Measurements from ENCODE around the gene PRUNE2. TPM values are rescaled to one million over a fixed set of nuclear protein-coding genes. Genes with fewer than 3 reads are reported as not detected.
"Not testable (repeated sequence)": the region's sequence is repeated elsewhere in the genome, so short reads cannot be mapped to it uniquely, and the experiment has no call there.

Gene PRUNE2, protein sequence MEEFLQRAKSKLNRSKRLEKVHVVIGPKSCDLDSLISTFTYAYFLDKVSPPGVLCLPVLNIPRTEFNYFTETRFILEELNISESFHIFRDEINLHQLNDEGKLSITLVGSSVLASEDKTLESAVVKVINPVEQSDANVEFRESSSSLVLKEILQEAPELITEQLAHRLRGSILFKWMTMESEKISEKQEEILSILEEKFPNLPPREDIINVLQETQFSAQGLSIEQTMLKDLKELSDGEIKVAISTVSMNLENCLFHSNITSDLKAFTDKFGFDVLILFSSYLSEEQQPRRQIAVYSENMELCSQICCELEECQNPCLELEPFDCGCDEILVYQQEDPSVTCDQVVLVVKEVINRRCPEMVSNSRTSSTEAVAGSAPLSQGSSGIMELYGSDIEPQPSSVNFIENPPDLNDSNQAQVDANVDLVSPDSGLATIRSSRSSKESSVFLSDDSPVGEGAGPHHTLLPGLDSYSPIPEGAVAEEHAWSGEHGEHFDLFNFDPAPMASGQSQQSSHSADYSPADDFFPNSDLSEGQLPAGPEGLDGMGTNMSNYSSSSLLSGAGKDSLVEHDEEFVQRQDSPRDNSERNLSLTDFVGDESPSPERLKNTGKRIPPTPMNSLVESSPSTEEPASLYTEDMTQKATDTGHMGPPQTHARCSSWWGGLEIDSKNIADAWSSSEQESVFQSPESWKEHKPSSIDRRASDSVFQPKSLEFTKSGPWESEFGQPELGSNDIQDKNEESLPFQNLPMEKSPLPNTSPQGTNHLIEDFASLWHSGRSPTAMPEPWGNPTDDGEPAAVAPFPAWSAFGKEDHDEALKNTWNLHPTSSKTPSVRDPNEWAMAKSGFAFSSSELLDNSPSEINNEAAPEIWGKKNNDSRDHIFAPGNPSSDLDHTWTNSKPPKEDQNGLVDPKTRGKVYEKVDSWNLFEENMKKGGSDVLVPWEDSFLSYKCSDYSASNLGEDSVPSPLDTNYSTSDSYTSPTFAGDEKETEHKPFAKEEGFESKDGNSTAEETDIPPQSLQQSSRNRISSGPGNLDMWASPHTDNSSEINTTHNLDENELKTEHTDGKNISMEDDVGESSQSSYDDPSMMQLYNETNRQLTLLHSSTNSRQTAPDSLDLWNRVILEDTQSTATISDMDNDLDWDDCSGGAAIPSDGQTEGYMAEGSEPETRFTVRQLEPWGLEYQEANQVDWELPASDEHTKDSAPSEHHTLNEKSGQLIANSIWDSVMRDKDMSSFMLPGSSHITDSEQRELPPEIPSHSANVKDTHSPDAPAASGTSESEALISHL (N-terminal part only)
- polyA plus RNA-seq (2013, experiment 1 of 2): 8.7 TPM
- 7.0 TPM for polyA plus RNA-seq (2013, experiment 2 of 2)

DNA sequence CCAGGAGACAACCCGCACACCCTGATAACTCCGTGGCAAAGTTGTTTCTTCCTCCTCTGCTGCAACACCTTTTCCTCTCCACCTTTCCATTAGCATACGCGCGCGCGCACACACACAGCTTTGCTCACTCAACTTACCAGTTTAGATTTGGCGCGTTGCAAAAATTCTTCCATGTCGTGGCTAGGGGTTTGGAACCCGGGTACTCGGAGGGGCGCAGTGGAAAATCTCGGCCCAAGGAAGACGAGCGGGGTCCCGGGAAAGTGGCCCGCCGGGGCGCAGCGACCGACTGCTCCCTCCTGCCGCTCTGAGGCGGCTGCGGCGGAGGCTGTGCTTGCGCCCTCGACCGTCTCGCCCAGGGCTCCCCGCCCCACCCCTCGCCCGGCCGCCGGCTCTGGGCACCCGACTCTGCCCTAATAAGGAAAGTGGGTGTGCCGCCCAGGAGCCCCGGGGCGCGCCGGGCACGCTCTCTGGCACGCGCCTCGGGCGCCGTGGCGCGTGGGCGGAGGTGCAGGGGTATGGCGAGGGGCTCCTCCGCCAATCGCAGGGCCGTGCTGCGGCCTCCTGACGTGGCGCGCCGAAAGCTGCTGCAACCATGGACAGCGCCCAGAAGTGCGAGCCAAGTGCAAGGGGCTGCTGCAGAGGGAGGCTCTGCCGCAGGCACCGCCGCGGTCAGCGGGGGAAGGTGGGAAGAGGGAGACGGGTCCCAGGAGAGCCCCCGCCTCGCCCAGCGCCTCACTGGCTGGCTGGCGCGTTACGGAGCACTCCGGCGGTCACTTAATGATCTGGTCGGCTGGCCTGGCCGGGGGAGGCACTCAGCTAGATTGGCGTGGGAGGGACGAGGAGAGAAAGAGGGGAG lies at the start of gene PRUNE2:
TSS of gene PRUNE2 (minus strand) at position 324 of the 856 bp plus-strand sequence. CDS start at position 173, 151 bp downstream.
- Histone ChIP-seq H3K27me3 (ENCODE audit: insufficient read depth, low read length) (peaks cover 55% of the 10 kb centered on the region), H3K27ac (ENCODE audit: low read depth, low read length) (peak within 1 kb of the TSS; percentile 45; the same call in 1 of the 2 replicates), H3K4me3 (ENCODE audit: low read length) (peak within 1 kb of the TSS; percentile 70), H3K36me3 (ENCODE audit: insufficient read depth, low read length) (no peaks in the 10 kb centered on the region), H3K9ac (ENCODE audit: low read depth, low read length) (peak within 1 kb of the TSS; percentile 63), H3K9me3 (ENCODE audit: insufficient read depth, low read depth, low read length) (no peaks in the 10 kb centered on the region), H3K4me1 (ENCODE audit: insufficient read depth, low read length) (peaks cover 7% of the 10 kb centered on the region; the same call in 1 of the 2 replicates)
- under 1% methylated on average over 79 of the region's 79 CpGs for WGBS

DNA sequence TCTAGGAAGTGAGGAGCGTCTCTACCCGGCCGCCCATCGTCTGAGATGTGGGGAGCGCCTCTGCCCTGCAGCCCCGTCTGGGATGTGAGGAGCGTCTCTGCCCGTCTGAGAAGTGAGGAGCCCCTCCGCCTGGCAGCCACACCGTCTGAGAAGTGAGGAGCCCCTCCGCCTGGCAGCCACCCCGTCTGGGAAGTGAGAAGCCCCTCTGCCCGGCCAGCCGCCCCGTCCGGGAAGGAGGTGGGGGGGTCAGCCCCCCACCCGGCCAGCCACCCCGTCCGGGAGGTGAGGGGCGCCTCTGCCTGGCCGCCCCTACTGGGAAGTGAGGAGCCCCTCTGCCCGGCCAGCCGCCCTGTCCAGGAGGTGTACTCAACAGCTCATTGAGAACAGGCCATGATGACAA lies 49.5 kb upstream of the PRUNE2 start:
- WGBS: 96% methylated on average over 23 of the region's 23 CpGs
- H3K4me3 ChIP-seq (ENCODE audit: low read length); H3K9me3 ChIP-seq (ENCODE audit: insufficient read depth, low read depth, low read length); H3K27ac ChIP-seq (ENCODE audit: low read depth, low read length); H3K9ac ChIP-seq (ENCODE audit: low read depth, low read length); H3K4me1 ChIP-seq (ENCODE audit: insufficient read depth, low read length); H3K36me3 ChIP-seq (ENCODE audit: insufficient read depth, low read length); H3K27me3 ChIP-seq (ENCODE audit: insufficient read depth, low read length): not testable (repeated sequence)

DNA sequence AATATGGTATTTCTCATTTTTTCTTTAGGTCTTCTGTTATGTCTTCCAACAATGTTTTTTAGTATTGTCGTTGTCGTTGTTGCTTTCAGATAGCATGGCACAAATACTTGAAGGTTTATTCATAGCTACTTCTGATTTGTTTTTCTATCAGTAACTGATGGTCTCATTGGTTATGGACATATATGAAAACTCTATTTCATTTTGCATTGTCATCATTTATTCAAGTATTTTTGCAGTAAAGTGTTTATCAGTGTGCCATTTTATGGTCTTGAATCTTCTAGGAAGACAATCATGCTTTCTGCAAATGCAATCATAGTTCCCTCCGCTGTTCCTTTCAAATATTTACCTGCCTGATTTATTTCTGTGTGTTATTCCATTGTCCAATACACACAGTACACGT lies 44.0 kb upstream of the PRUNE2 start:
- WGBS: 94% methylated on average over 4 of the region's 4 CpGs
- Histone ChIP-seq H3K9ac (ENCODE audit: low read depth, low read length) (no peak overlapping the region), H3K27ac (ENCODE audit: low read depth, low read length) (no peak overlapping the region), H3K36me3 (ENCODE audit: insufficient read depth, low read length) (no peaks in the 10 kb centered on the region), H3K4me1 (ENCODE audit: insufficient read depth, low read length) (no peaks in the 10 kb centered on the region), H3K9me3 (ENCODE audit: insufficient read depth, low read depth, low read length) (peaks cover 3% of the 10 kb centered on the region), H3K4me3 (ENCODE audit: low read length) (no peak overlapping the region), H3K27me3 (ENCODE audit: insufficient read depth, low read length) (no peaks in the 10 kb centered on the region)

DNA sequence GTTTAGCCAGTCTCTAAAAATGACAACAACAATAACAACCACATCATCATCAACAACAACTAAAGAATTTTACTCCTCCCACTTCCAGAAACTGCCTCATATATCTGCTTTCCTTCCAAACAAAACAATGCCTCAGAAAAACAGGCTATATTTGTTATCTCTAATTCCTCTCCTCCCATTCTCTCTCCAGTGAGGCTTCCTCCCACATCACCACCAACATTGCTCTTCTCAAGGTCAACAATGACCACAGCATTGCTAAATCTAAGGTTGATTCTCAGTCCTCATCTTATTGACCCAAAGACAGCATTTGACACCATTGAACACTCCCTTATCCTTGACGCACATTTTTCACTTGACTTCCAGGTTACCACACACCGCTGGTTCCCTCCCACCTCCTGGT lies 38.1 kb upstream of the PRUNE2 start:
- H3K27ac ChIP-seq (ENCODE audit: low read depth, low read length): no peak overlapping the region
- no peaks in the 10 kb centered on the region for H3K27me3 ChIP-seq (ENCODE audit: insufficient read depth, low read length)
- 95% methylated on average over 2 of the region's 2 CpGs for WGBS
- no peak overlapping the region for H3K9ac ChIP-seq (ENCODE audit: low read depth, low read length)
- H3K9me3 ChIP-seq (ENCODE audit: insufficient read depth, low read depth, low read length): no peaks in the 10 kb centered on the region
- H3K36me3 ChIP-seq (ENCODE audit: insufficient read depth, low read length): no peaks in the 10 kb centered on the region
- no peaks in the 10 kb centered on the region for H3K4me1 ChIP-seq (ENCODE audit: insufficient read depth, low read length)
- H3K4me3 ChIP-seq (ENCODE audit: low read length): no peak overlapping the region

DNA sequence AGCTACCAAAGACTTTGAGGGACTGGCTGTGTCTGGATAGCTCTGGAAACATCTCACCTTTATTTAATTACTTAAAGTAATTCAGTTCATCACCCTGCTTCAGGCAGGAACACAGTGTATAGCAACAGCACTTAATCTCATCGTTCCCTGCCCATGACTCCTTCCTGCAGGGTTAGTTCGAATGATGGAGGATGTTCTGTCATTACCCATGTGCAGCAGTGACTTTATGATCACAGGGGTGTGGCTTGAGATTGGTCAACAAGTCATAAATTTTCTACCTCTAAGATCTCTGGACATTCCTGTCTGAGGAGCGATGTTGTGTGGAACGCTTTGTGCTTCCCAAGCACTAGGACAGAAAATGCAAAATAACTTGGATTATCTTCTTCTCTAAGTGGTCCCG lies 37.1 kb upstream of the PRUNE2 start:
- H3K9ac ChIP-seq (ENCODE audit: low read depth, low read length): no peak overlapping the region
- WGBS: 93% methylated on average over 5 of the region's 5 CpGs
- H3K36me3 ChIP-seq (ENCODE audit: insufficient read depth, low read length): no peaks in the 10 kb centered on the region

DNA sequence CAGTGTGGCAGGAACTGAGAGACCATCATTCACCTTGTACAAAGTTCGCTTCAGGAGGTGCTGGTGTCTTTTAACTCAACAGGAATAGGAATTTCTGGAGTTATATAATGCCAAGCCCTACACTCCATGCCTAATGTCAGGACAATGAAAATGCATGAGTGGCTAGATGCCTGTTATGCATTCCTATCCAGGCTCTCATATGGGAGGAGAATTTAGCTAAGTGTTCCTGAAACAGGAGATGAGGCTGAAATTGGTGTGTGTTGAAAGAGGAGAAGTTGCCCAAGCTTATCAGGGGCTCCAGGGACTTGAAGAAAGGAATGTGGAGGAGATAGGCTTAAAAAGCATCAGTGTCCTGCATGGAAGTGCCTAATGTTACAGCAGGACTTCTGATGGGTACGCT lies 26.8 kb upstream of the PRUNE2 start:
- Histone ChIP-seq H3K27ac (ENCODE audit: low read depth, low read length) (no peak overlapping the region), H3K9ac (ENCODE audit: low read depth, low read length) (no peak overlapping the region), H3K27me3 (ENCODE audit: insufficient read depth, low read length) (no peaks in the 10 kb centered on the region), H3K4me1 (ENCODE audit: insufficient read depth, low read length) (no peaks in the 10 kb centered on the region), H3K9me3 (ENCODE audit: insufficient read depth, low read depth, low read length) (no peaks in the 10 kb centered on the region), H3K4me3 (ENCODE audit: low read length) (no peak overlapping the region), H3K36me3 (ENCODE audit: insufficient read depth, low read length) (no peaks in the 10 kb centered on the region)
- 94% methylated on average over 2 of the region's 2 CpGs for WGBS

More for the DNA sequence above, 37.1 kb upstream of the PRUNE2 start:
- Histone ChIP-seq H3K4me1 (ENCODE audit: insufficient read depth, low read length) (no peaks in the 10 kb centered on the region), H3K4me3 (ENCODE audit: low read length) (no peak overlapping the region), H3K27ac (ENCODE audit: low read depth, low read length) (no peak overlapping the region), H3K27me3 (ENCODE audit: insufficient read depth, low read length) (no peaks in the 10 kb centered on the region), H3K9me3 (ENCODE audit: insufficient read depth, low read depth, low read length) (no peaks in the 10 kb centered on the region)

DNA sequence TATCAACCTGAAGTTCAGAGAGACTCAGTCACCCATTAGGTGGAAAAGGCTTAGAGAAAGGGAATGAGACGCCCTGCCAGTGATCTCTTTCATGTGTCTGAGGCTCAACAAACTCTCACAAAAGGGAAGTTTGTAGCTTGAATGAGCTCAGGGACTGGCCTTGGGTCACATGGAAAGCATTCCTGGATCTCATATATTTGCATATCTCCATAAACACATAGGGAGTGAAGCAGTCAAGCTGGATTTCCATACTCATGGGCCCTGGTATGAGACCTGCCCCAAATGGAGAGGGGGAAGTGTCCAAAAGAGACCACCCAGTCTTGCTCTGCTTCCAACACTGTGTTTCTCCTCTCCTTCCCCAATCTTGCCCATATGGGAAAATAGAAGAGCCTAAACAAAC lies 26.4 kb upstream of the PRUNE2 start:
- Histone ChIP-seq H3K27ac (ENCODE audit: low read depth, low read length) (no peak overlapping the region), H3K9me3 (ENCODE audit: insufficient read depth, low read depth, low read length) (no peaks in the 10 kb centered on the region), H3K36me3 (ENCODE audit: insufficient read depth, low read length) (no peaks in the 10 kb centered on the region), H3K4me1 (ENCODE audit: insufficient read depth, low read length) (no peaks in the 10 kb centered on the region), H3K4me3 (ENCODE audit: low read length) (no peak overlapping the region), H3K9ac (ENCODE audit: low read depth, low read length) (no peak overlapping the region), H3K27me3 (ENCODE audit: insufficient read depth, low read length) (no peaks in the 10 kb centered on the region)
- 92% methylated on average over 1 of the region's 1 CpG for WGBS

DNA sequence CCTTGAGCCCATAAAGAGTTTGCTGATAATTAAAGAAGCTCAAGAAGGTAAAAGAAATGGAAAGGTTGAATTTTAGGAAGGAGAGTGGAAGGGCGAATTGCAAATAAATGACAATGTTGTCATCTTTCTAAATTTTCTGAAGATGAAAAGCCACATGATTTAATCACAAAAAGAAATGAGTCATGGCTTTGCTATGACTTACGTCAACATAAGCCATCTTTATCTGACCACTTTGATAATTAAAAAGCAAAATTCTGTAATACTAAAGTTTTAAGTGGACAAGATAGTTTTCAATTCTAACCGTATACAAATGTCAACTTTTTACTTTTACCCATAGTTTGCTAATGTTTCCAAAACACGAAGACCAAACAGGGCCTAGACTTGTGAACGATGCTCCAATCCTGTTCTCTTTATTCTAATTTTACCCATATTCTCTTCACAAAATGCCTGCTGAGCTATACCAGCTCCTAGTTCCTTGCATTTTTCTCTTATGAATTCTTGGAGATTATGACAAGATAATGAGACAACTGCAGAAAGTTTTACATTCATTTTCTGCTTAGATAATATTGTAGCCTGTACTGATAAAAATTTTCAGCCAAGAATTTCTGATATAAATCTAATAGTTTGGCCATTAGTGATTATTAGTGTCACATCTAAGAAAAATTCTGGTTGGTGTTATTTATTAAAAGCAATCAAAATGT lies 21.8 kb upstream of the PRUNE2 start:
- no peaks in the 10 kb centered on the region for H3K36me3 ChIP-seq (ENCODE audit: insufficient read depth, low read length)
- WGBS: 83% methylated on average over 5 of the region's 5 CpGs
- no peaks in the 10 kb centered on the region for H3K4me1 ChIP-seq (ENCODE audit: insufficient read depth, low read length)
- no peaks in the 10 kb centered on the region for H3K27me3 ChIP-seq (ENCODE audit: insufficient read depth, low read length)
- H3K4me3 ChIP-seq (ENCODE audit: low read length): no peak overlapping the region
- H3K9ac ChIP-seq (ENCODE audit: low read depth, low read length): no peak overlapping the region
- no peaks in the 10 kb centered on the region for H3K9me3 ChIP-seq (ENCODE audit: insufficient read depth, low read depth, low read length)
- H3K27ac ChIP-seq (ENCODE audit: low read depth, low read length): no peak overlapping the region

DNA sequence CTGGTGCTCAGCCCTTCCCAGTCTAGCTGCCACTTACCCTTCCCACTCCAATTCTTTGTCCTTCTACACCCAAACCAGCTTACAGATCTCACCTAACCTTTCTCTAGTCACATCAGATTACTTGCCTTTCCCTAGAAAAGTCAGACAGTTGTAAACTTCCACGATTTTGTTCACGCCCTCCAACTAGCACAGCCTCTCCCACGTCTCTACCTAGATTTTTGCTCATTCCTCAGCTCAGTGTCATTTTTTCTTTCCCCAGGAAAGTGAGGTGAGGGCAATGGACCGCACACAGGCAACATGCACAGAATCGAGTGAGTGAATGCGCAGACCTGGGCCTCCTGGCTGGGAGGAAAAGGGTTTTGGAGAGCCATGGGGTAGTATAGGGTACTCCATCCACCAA lies 20.9 kb upstream of the PRUNE2 start:
- Histone ChIP-seq H3K9me3 (ENCODE audit: insufficient read depth, low read depth, low read length) (no peaks in the 10 kb centered on the region), H3K4me1 (ENCODE audit: insufficient read depth, low read length) (no peaks in the 10 kb centered on the region), H3K27me3 (ENCODE audit: insufficient read depth, low read length) (no peaks in the 10 kb centered on the region), H3K36me3 (ENCODE audit: insufficient read depth, low read length) (no peaks in the 10 kb centered on the region), H3K4me3 (ENCODE audit: low read length) (no peak overlapping the region), H3K27ac (ENCODE audit: low read depth, low read length) (no peak overlapping the region), H3K9ac (ENCODE audit: low read depth, low read length) (no peak overlapping the region)
- 93% methylated on average over 6 of the region's 6 CpGs for WGBS

DNA sequence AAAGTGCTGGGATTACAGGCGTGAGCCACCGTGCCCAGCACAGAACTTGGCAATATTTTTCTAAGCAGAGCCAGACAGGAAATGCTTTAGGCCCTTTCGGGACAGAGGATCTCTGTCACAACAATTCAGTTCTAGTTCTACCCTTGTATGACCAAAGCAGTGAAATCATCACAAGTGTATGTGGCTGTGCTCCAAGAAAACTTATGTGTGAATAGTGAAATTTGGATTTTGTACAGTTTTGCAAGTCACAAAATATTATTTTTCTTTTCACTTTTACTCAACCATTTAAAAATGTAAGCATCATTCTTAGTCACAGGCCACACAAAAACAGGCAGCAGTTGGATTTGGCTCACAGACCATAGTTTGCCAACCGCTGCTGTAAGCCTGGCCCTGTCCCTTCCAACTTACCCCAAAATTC lies 20.4 kb upstream of the PRUNE2 start:
- H3K4me1 ChIP-seq (ENCODE audit: insufficient read depth, low read length): no peaks in the 10 kb centered on the region
- no peaks in the 10 kb centered on the region for H3K36me3 ChIP-seq (ENCODE audit: insufficient read depth, low read length)
- no peaks in the 10 kb centered on the region for H3K27me3 ChIP-seq (ENCODE audit: insufficient read depth, low read length)
- 92% methylated on average over 4 of the region's 4 CpGs for WGBS
- H3K4me3 ChIP-seq (ENCODE audit: low read length): no peak overlapping the region
- H3K9me3 ChIP-seq (ENCODE audit: insufficient read depth, low read depth, low read length): no peaks in the 10 kb centered on the region
- no peak overlapping the region for H3K27ac ChIP-seq (ENCODE audit: low read depth, low read length)
- no peak overlapping the region for H3K9ac ChIP-seq (ENCODE audit: low read depth, low read length)
